Fibroblast of skin of back (primary cell): ENCODE data around the gene PLB1.

ENCODE experiments used
- DNase-seq: peaks from one replicate; pipeline ENCODE4 v3.0.0-alpha.2; 2013

PLB1 gene

GRCh38 chr2:28674062-28674712 lies 178.3 kb downstream of the PLB1 start:
- DNase-seq, result peak; percentile 83

DNA sequence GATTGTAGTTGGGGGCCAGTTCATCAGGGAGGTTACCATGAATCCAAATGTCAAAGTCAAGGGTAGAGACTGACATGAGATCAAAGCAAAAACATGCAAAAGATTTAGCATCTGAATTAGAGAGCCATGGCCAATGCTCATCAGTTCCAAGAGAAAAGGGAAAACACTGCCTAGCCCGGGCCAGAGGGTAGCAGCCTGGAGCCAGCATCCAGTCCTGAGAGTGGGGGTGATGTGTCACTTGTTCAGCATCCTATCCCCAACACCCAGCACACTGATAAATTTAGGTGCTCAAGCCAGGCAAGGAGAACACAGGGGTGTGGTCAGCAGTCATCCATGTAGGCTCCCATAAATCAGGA lies 178.8 kb downstream of the PLB1 start:
- no peak for DNase-seq

DNA sequence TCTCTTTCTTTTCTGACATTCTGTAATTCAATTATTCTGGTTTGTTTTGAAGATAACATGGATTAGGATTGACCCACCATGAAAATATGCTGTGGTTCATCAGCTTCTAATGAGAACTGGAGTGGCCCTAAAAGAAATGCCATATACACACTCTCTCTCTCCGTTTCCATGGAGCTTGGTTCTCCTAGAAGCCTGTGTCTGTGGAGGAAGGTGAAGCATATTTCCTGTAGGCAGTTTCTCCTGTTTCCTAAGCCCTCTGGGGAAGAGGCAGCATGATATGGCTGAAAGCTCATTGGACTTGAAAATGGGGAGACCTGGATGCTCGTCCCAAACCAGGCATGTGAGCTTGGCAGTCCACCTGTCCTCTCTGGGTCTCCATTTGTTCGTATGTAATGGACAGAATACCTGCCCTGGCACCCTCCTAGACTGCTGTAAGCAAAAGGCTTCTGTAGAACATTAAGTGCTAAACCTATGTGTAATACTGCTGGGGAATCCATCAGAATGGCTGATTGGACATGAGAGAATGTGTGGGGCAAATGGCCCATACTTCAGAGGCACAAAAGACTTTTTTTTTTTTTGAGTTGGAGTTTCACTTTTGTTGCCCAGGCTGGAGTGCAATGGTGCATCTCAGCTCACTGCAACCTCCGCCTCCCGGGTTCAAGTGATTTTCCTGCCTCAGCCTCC lies 180.4 kb downstream of the PLB1 start:
- DNase-seq, result no peak

DNA sequence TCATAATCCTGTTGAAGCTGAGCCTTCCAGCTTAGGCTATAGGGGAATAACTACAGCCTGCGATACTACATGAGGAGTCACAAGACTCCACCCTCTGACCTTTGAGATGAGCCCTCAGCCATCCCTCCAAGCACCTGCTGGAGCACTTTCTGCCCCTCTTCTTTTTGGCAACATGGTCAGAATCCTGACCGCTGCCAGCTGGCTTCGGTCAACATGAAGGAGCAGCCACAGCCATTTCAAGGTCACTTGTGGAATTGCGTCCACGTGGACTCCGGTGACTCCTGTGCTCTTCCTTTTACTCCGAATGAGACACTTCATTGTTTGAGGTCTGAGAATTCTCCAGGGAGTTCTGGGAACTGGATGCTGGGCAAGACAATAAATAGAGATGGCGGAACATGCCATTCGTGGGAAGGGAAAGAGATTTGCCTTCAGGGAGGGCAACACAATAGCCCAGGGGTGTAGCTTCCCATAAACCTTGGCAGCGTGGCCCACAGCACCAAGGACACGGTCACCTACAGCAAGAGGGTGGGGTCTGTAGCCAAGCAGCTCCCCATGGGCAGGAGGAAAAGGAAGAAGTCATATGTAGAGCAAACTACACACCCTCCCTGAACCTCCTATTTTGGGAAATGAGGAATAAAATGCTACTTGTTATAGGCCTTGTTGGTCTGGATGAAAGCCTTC lies 182.5 kb downstream of the PLB1 start:
- DNase-seq, result peak; percentile 40

DNA sequence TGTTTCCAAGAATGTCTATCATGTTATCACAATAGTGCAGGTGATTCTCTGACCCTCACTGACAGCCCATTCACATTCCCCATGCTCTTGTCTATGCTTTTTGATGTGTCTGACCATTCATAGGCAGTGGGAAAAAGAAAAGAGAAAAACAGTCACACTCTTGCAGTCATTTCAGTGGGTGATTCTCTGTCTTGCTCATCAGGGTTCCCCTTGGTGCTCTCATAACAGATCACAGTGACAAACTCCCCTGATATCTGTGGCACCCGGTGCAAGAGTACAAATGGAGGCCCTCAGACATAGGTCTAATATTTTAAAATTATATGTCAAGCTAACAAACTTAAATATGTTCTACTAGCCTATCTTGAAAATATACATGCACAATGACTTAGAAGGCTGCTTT lies 183.1 kb downstream of the PLB1 start:
- no peak for DNase-seq

- DNase-seq, result no peak
Measured at GRCh38 chr2:28680657-28681056, 184.8 kb downstream of the PLB1 start.

- no peak for DNase-seq
Measured at GRCh38 chr2:28681158-28681571, 185.3 kb downstream of the PLB1 start.

DNA sequence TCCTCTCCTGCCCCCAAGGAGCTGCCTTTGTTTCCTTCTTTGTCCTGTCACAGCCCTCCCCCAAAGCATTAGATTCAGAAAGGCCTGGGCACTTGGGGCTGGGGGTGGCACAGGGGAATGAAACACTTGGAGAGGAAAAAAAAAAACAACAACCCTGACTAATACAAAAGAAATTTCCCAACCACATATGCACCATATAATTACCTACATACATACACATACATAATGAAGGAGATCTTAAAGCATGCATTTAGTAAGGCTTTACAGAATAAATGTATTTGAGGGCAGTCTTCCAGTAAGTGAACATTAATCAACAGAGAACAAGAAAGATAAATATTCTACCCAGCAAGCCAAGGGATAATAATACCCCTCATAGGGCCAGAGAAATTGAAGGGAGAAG lies 185.7 kb downstream of the PLB1 start:
- peak; percentile 36 for DNase-seq

DNA sequence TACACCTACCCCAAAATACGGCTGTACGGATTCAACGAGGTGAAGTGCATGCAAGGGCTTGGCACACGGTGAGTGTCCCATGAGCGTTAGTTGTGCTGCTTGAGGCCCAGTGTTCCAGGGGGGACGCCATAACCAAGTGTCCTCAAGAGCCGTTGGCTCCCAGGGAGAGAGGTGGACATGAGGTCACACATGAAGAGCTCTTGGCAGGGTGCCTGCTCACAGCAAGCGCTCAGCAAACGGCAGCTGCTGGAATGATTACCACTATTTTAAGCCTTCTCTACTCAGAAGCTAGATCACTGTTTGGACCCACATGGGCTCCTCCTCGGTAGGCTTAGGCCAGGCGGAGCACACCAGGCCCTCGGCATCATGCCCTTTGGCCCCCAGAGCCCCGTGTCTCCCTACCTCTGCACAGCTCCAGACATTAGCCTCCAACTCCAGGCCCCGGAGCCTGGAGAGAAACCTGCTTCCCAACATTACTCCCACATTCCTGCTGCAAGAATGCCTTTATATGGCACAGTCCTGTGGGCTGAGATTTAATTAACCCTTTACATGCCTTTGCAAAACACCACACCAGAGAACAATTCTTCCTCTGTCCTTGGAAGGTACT lies 187.3 kb downstream of the PLB1 start:
- DNase-seq, result peak; percentile 86

DNA sequence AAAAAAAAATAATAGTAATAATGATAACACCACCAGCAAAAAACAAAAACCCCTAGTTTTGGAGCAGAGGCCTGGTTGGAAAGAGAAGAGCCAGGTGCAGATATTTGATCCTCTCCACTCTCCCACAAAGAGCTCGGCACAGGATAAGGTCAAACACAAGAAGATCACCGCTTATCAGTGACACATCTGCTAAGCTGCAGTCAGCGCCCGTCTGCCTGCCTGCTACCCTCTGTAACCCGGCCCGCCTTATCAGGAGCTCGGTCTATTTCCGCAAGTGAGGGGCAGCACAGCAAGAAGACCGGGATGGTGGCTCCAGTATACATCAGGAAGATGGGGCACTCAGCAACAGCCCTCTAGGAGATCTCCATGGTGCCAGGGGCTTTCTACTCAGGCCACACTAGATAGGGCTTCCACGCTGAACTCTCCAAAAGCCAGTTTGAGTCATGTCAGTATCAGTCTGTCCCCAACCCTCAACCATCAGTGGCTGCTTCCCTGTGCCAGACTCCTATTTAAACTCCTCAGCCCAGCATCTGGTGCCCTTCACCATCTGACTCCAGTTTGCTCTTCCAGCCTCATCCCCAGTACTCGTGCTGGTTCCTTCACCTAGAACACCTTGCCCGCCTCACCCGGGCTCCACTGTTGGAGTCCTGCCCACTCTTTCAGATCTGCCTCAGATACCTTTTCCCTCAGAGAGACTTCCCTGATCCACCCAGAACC lies 188.4 kb downstream of the PLB1 start:
- no peak for DNase-seq

DNA sequence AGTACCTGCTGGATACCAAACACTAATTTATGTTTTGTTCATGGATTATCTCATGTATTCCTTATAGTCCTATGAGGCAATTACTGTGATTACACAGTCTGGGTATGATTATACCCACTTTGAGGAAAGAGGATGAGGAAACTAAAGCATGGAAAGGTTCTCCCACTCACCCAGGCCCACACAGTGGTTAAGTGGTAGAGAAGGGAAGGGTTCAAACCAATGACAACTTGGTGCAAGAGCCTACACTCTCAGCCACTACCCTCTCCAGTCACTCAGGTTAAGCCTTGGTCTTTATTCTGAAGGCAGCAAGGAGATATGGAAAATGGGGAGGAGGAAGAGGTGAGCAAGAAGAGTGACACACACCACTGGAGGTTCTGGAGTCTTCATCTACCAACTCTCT lies 191.3 kb downstream of the PLB1 start:
- DNase-seq, result no peak

GRCh38 chr2:28687640-28688385 lies 192.0 kb downstream of the PLB1 start:
- no peak for DNase-seq

DNA sequence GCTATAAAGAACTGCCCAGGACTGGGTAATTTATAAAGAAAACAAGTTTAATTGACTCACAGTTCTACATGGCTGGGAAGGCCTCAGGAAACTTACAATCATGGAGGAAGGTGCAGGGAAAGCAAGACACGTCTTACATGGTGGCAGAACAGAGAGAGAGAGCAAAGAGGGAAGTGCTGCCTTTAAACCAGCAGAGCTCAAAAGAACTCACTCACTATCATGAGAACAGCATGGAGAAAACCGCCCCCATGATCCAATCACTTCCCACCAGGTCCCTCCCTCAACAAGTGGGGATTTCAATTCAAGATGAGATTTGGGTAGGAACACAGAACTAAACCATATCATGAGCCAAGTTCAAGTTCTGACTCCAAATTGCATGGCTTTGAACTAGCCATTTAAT lies 193.0 kb downstream of the PLB1 start:
- DNase-seq, result no peak

GRCh38 chr2:28689771-28690170 lies 193.9 kb downstream of the PLB1 start:
- no peak for DNase-seq

GRCh38 chr2:28692411-28692810 lies 196.6 kb downstream of the PLB1 start:
- no peak for DNase-seq

GRCh38 chr2:28693223-28693622 lies 197.4 kb downstream of the PLB1 start:
- DNase-seq, result no peak
